Brain microvascular endothelial cell (primary cell): ENCODE results near the gene SMAD2.
"Not testable (repeated sequence)": the region's sequence is repeated elsewhere in the genome, so short reads cannot be mapped to it uniquely, and the experiment has no call there.

Experiments used
- DNase-seq: peaks from one replicate; pipeline ENCODE4 v3.0.0-alpha.2; 2020
- H3K27ac ChIP-seq: fragments of 250-450 bp; sonication (Bioruptor Pico); 2 replicates; pipeline ENCODE4 v1.5.1; 2020; ENCODE audit warnings: mild to moderate bottlenecking, moderate library complexity
- H3K27me3 ChIP-seq: fragments of 250-450 bp; sonication (Bioruptor Pico); replicated peaks from 2 replicates; pipeline ENCODE4 v1.5.1; 2020; ENCODE audit warnings: mild to moderate bottlenecking
- H3K36me3 ChIP-seq: fragments of 250-450 bp; sonication (Bioruptor Pico); replicated peaks from 2 replicates; pipeline ENCODE4 v1.5.1; 2020; ENCODE audit warnings: mild to moderate bottlenecking
- H3K4me3 ChIP-seq: 2 replicates; pipeline ENCODE4 v1.5.1; 2011; ENCODE audit warnings: low read depth, mild to moderate bottlenecking, control low read depth, low read length, moderate library complexity
- CTCF ChIP-seq: IDR thresholded peaks from 2 replicates; pipeline ENCODE4 v1.5.1; 2011; ENCODE audit warnings: low read depth, mild to moderate bottlenecking, moderate library complexity, low read length, control low read depth, inconsistent platforms; ENCODE audit errors: missing control alignments
- in situ Hi-C: cut with HindIII; loops from 2 replicates; pipeline ENCODE4 v1.10.0; 2017; ENCODE audit warnings: low sequenced_read_pairs, low pct_ligation_motif_present

The SMAD2 gene

GRCh38 chr18:47832348-47832747 lies 98.1 kb downstream of the SMAD2 start:
- in situ Hi-C loops = no loop called here
- no peak overlapping the region for H3K27ac ChIP-seq
- TF ChIP-seq CTCF = no peak

GRCh38 chr18:47831351-47831750 lies 99.1 kb downstream of the SMAD2 start:
- H3K4me3 ChIP-seq = no peak overlapping the region
- peaks cover 2% of the 10 kb centered on the region for H3K36me3 ChIP-seq
- no peak for DNase-seq
- H3K27ac ChIP-seq = no peak overlapping the region
- H3K27me3 ChIP-seq = no peaks in the 10 kb centered on the region
- in situ Hi-C loops = no loop called here
- TF ChIP-seq CTCF = no peak

More at GRCh38 chr18:47832348-47832747, 98.1 kb downstream of the SMAD2 start:
- peaks cover 2% of the 10 kb centered on the region for H3K36me3 ChIP-seq
- no peaks in the 10 kb centered on the region for H3K27me3 ChIP-seq
- no peak overlapping the region for H3K4me3 ChIP-seq
- no peak for DNase-seq

GRCh38 chr18:47830772-47831171 lies 99.7 kb downstream of the SMAD2 start:
- in situ Hi-C loops = no loop called here
- Histone ChIP-seq H3K36me3 (peaks cover 2% of the 10 kb centered on the region), H3K27ac (no peak overlapping the region), H3K4me3 (no peak overlapping the region), H3K27me3 (no peaks in the 10 kb centered on the region)
- DNase-seq = no peak
- no peak for TF ChIP-seq CTCF

- no peak for DNase-seq
- Histone ChIP-seq H3K27me3 (no peaks in the 10 kb centered on the region), H3K36me3 (peaks cover 2% of the 10 kb centered on the region), H3K27ac (no peak overlapping the region), H3K4me3 (no peak overlapping the region)
- in situ Hi-C loops = no loop called here
- no peak for TF ChIP-seq CTCF
Measured at GRCh38 chr18:47829831-47830230, 100.6 kb downstream of the SMAD2 start.

- in situ Hi-C loops, DNase-seq: not testable (repeated sequence)
Measured at GRCh38 chr18:47828031-47828430, 102.4 kb downstream of the SMAD2 start.

GRCh38 chr18:47826157-47827074 lies 104.0 kb downstream of the SMAD2 start:
- H3K27ac ChIP-seq = no peak overlapping the region
- peaks cover 2% of the 10 kb centered on the region for H3K36me3 ChIP-seq
- DNase-seq = no peak
- H3K4me3 ChIP-seq = no peak overlapping the region
- in situ Hi-C loops = no loop called here
- no peaks in the 10 kb centered on the region for H3K27me3 ChIP-seq
- TF ChIP-seq CTCF = no peak

More at GRCh38 chr18:47828031-47828430, 102.4 kb downstream of the SMAD2 start:
- H3K36me3 ChIP-seq, H3K4me3 ChIP-seq, H3K27ac ChIP-seq, H3K27me3 ChIP-seq: not testable (repeated sequence)
